Measurements from ENCODE around the gene NKTR. TPM values are rescaled to one million over a fixed set of nuclear protein-coding genes. Genes with fewer than 3 reads are reported as not detected.

Gene NKTR
- total RNA-seq, 6 experiments from 2014 or later: 21.9 to 35.2 (median 28.4) TPM

- Histone ChIP-seq H3K4me3 (no peak overlapping the region), H3K36me3 (no peaks in the 10 kb centered on the region), H3K27ac (no peak overlapping the region), H3K4me1 (no peaks in the 10 kb centered on the region), H3K9me3 (no peaks in the 10 kb centered on the region), H3K27me3 (no peaks in the 10 kb centered on the region)
- TF ChIP-seq POLR2A (IDR thresholded peaks at IDR 0.05) (no peak), CTCF (IDR thresholded peaks at IDR 0.05) (no peak)
- no peak for ATAC-seq
- intact Hi-C loops (cut with DNase I): no loop called here
- 78% methylated on average over 2 of the region's 2 CpGs for WGBS (ENCODE audit: insufficient coverage, low coverage, low lambda C conversion rate, missing lambda C conversion rate)
- no peak for DNase-seq
Measured at GRCh38 chr3:42675909-42676308, 75.4 kb downstream of the NKTR start.

DNA sequence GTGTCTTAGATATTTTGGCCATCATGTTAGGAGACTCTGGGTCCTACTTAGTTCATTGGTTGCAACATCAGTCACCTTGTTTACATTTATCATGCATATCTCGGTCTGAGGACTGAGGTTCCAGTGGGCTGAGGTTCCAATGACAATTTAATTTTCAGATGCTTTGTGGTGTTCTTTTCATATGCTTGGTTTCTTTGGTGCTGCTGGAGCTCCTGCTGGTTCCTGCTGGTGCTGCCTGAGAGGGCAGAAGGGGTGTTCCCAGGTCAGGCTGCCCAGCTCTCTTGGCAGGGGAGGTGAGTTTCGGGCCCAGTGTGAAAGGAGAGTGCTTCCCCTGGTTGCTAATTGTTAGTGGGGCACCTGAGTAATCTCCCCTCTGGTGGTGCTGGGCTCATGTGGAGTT, 78.0 kb downstream of the NKTR start:
- Histone ChIP-seq H3K27me3 (no peaks in the 10 kb centered on the region), H3K27ac (no peak overlapping the region), H3K9me3 (no peaks in the 10 kb centered on the region), H3K4me1 (no peaks in the 10 kb centered on the region), H3K4me3 (no peak overlapping the region), H3K36me3 (no peaks in the 10 kb centered on the region)
- WGBS (ENCODE audit: insufficient coverage, low coverage, low lambda C conversion rate, missing lambda C conversion rate): 54% methylated on average over 2 of the region's 2 CpGs
- ATAC-seq (no peak), DNase-seq (no peak)
- intact Hi-C loops (cut with DNase I): no loop called here
- TF ChIP-seq POLR2A (IDR thresholded peaks at IDR 0.05) (no peak), CTCF (IDR thresholded peaks at IDR 0.05) (no peak)

DNA sequence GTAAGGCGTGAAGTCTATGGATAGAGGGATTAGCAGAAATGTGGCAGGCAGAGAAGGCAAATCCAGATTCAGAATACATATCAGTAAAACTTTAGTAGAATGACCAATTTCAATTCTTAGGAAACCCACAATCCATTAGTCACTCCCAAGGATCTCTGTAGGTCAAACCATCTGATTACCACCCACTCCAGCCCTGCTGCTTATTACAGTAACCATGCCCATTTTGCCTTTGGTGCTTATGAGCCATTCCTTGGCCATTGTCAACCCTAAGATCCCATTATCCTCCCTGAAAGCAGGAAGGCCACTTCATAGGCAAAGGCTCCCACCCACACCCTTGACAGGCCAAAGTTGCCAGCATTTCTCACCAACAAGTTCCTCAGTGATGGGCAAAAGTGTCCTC, 79.8 kb downstream of the NKTR start:
- Histone ChIP-seq H3K27ac (no peak overlapping the region), H3K4me1 (no peaks in the 10 kb centered on the region), H3K27me3 (no peaks in the 10 kb centered on the region), H3K4me3 (no peak overlapping the region), H3K36me3 (no peaks in the 10 kb centered on the region), H3K9me3 (no peaks in the 10 kb centered on the region)
- no peak for ATAC-seq
- TF ChIP-seq CTCF (IDR thresholded peaks at IDR 0.05): no peak
- TF ChIP-seq POLR2A (IDR thresholded peaks at IDR 0.05): no peak
- no peak for DNase-seq
- intact Hi-C loops (cut with DNase I): loop anchor here in 1 of 2 donors (10.0 kb wide), 1 partner anchor 55 kb away; no protein-coding TSS in a partner anchor
- 77% methylated on average over 1 of the region's 1 CpG for WGBS (ENCODE audit: insufficient coverage, low coverage, low lambda C conversion rate, missing lambda C conversion rate)

DNA sequence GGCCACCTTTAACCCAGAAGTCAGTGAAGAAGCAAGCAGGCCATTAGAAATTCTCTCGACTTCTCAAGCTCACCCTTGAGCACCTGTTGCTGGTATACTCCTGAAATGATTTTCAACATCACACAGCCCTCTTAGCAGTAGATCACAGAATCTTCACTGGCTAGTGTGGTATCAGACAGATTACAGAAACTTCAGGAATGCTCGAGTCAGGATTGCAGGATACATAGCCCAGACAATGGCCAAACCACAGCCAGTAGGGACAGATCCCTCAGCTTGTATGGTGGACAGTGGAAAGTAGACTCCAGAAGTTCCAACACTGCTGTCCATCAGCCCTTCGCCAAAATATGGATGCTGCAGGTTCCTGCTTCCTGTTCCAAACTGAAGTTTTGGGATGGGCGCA, 80.3 kb downstream of the NKTR start:
- ATAC-seq: no peak
- DNase-seq: peak in 1 of 3 donors; percentile 2
- TF ChIP-seq CTCF (IDR thresholded peaks at IDR 0.05) (no peak), POLR2A (IDR thresholded peaks at IDR 0.05) (no peak)
- no peak overlapping the region for H3K27ac ChIP-seq
- no peak overlapping the region for H3K4me3 ChIP-seq
- H3K4me1 ChIP-seq: no peaks in the 10 kb centered on the region
- no peaks in the 10 kb centered on the region for H3K36me3 ChIP-seq
- H3K9me3 ChIP-seq: no peaks in the 10 kb centered on the region
- intact Hi-C loops (cut with DNase I): loop anchor here in 1 of 2 donors (10.0 kb wide), 1 partner anchor 54 kb away; no protein-coding TSS in a partner anchor
- WGBS (ENCODE audit: insufficient coverage, low coverage, low lambda C conversion rate, missing lambda C conversion rate): 63% methylated on average over 2 of the region's 4 CpGs
- H3K27me3 ChIP-seq: no peaks in the 10 kb centered on the region

All from right lobe of liver (tissue), 6 donors.